BJ (cell line): Measurements from ENCODE around the gene TTLL7. TPM values are rescaled to one million over a fixed set of nuclear protein-coding genes. Genes with fewer than 3 reads are reported as not detected.

Source experiments
- CTCF ChIA-PET: fragments of 350-600 bp; formaldehyde crosslinking; extraction: SDS; loops from one replicate; lab custom pipeline; 2021; ENCODE audit warnings: antibody characterized with exemption, inconsistent platforms; lab: Yijun Ruan, JAX
- POLR2A ChIA-PET: fragments of 300-600 bp; sonication (Branson Sonifier 250); formaldehyde crosslinking; extraction: SDS; loops from one replicate; lab custom pipeline; 2021; ENCODE audit warnings: antibody characterized with exemption; lab: Charles Lee
- DNase-seq: peaks from one replicate; pipeline ENCODE4 v3.0.0-alpha.2; 2011; ENCODE audit warnings: low read depth
- H3K27me3 ChIP-seq: 2 replicates; pipeline ENCODE4 v1.6.0; 2011; ENCODE audit warnings: low read length; ENCODE audit not compliant: control insufficient read depth, insufficient read depth
- H3K36me3 ChIP-seq: 2 replicates; pipeline ENCODE4 v1.5.1; 2011; ENCODE audit warnings: low read length; ENCODE audit not compliant: control insufficient read depth, insufficient read depth
- H3K4me3 ChIP-seq: 2 replicates; pipeline ENCODE4 v1.5.1; 2011; ENCODE audit warnings: low read depth, mild to moderate bottlenecking, control low read depth, low read length
- polyA minus RNA-seq: library from RNA; depleted of rRNA, polyadenylated mRNA; stranded (reverse); fragments of >200 nt; gene quantifications from 2 replicates; pipeline ENCODE4 v1.2.3, GENCODE V29; 2011; rRNA and poly(A)+ RNA removed
- polyA plus RNA-seq: library from polyadenylated mRNA; depleted of rRNA; stranded (reverse); fragments of >200 nt; gene quantifications from 2 replicates; pipeline ENCODE4 v1.2.3, GENCODE V29; 2011; rRNA removed
- TF ChIP-seq, protein P1 (sequence below): IDR thresholded peaks from 2 replicates; pipeline ENCODE4 v1.5.1; 2011; ENCODE audit warnings: low read depth, mild to moderate bottlenecking, control low read depth, inconsistent platforms, low read length, moderate library complexity; ENCODE audit not compliant: insufficient read depth

Gene TTLL7, protein sequence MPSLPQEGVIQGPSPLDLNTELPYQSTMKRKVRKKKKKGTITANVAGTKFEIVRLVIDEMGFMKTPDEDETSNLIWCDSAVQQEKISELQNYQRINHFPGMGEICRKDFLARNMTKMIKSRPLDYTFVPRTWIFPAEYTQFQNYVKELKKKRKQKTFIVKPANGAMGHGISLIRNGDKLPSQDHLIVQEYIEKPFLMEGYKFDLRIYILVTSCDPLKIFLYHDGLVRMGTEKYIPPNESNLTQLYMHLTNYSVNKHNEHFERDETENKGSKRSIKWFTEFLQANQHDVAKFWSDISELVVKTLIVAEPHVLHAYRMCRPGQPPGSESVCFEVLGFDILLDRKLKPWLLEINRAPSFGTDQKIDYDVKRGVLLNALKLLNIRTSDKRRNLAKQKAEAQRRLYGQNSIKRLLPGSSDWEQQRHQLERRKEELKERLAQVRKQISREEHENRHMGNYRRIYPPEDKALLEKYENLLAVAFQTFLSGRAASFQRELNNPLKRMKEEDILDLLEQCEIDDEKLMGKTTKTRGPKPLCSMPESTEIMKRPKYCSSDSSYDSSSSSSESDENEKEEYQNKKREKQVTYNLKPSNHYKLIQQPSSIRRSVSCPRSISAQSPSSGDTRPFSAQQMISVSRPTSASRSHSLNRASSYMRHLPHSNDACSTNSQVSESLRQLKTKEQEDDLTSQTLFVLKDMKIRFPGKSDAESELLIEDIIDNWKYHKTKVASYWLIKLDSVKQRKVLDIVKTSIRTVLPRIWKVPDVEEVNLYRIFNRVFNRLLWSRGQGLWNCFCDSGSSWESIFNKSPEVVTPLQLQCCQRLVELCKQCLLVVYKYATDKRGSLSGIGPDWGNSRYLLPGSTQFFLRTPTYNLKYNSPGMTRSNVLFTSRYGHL
- polyA plus RNA-seq (4.7 and 7.6 TPM in 2 replicates), polyA minus RNA-seq (4.1 and 4.4 TPM in 2 replicates)

- Histone ChIP-seq H3K27me3 (no peaks in the 10 kb centered on the region), H3K36me3 (no peaks in the 10 kb centered on the region), H3K4me3 (peak within 1 kb of the TSS; percentile 92)
- ChIA-PET CTCF (interaction anchor here (0.6 to 1.0 kb wide), 3 partner anchors 17 to 426 kb away, joined by 3 to 5 read pairs (median 3); no protein-coding TSS in a partner anchor), POLR2A (interaction anchor here (0.5 kb wide), 2 partner anchors 15 to 779 kb away, joined by 3 to 4 read pairs; no protein-coding TSS in a partner anchor)
- DNase-seq, result no peak
- TF ChIP-seq, protein P1, sequence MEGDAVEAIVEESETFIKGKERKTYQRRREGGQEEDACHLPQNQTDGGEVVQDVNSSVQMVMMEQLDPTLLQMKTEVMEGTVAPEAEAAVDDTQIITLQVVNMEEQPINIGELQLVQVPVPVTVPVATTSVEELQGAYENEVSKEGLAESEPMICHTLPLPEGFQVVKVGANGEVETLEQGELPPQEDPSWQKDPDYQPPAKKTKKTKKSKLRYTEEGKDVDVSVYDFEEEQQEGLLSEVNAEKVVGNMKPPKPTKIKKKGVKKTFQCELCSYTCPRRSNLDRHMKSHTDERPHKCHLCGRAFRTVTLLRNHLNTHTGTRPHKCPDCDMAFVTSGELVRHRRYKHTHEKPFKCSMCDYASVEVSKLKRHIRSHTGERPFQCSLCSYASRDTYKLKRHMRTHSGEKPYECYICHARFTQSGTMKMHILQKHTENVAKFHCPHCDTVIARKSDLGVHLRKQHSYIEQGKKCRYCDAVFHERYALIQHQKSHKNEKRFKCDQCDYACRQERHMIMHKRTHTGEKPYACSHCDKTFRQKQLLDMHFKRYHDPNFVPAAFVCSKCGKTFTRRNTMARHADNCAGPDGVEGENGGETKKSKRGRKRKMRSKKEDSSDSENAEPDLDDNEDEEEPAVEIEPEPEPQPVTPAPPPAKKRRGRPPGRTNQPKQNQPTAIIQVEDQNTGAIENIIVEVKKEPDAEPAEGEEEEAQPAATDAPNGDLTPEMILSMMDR, result no peak; the same call in 1 of the 2 replicates
These were observed at the start of gene TTLL7 for GRCh38 chr1:83998498-83999315. TSS of gene TTLL7 (minus strand) at chr1:83999132. CDS start at chr1:83952211, 46,921 bp downstream.

- no peak for DNase-seq
- ChIA-PET CTCF (no interaction called here), POLR2A (interaction anchor here (0.6 kb wide), 2 partner anchors 65 to 362 kb away, joined by 3 to 4 read pairs; no protein-coding TSS in a partner anchor)
- Histone ChIP-seq H3K36me3 (no peaks in the 10 kb centered on the region), H3K4me3 (no peak overlapping the region), H3K27me3 (peaks cover 3% of the 10 kb centered on the region; the same call in 1 of the 2 replicates)
- TF ChIP-seq, protein P1, result no peak
These were observed 43.5 kb upstream of the TTLL7 start for GRCh38 chr1:84042461-84042860.

GRCh38 chr1:84037758-84038611, 39.1 kb upstream of the TTLL7 start:
- H3K27me3 ChIP-seq, result peaks cover 3% of the 10 kb centered on the region; the same call in 1 of the 2 replicates
- TF ChIP-seq, protein P1, result no peak
- no peaks in the 10 kb centered on the region for H3K36me3 ChIP-seq
- CTCF ChIA-PET, result no interaction called here
- DNase-seq, result no peak
- H3K4me3 ChIP-seq, result no peak overlapping the region
- POLR2A ChIA-PET, result no interaction called here

GRCh38 chr1:84031802-84032327, 32.9 kb upstream of the TTLL7 start:
- Histone ChIP-seq H3K4me3 (no peak overlapping the region), H3K27me3 (no peaks in the 10 kb centered on the region), H3K36me3 (no peaks in the 10 kb centered on the region)
- TF ChIP-seq, protein P1, result no peak
- ChIA-PET CTCF (interaction anchor here (2.2 kb wide), 1 partner anchor 16 kb away, joined by 5 read pairs; no protein-coding TSS in a partner anchor), POLR2A (no interaction called here)
- no peak for DNase-seq
